Right kidney (tissue), 1 donor: ENCODE data around the gene CLIC1.
A peak's percentile ranks its signal among the peaks of the same experiment; 100 is the strongest.

Experiments
- DNase-seq: peaks from one replicate; pipeline ENCODE4 v3.0.0-alpha.2; 2016

CLIC1 gene

DNA sequence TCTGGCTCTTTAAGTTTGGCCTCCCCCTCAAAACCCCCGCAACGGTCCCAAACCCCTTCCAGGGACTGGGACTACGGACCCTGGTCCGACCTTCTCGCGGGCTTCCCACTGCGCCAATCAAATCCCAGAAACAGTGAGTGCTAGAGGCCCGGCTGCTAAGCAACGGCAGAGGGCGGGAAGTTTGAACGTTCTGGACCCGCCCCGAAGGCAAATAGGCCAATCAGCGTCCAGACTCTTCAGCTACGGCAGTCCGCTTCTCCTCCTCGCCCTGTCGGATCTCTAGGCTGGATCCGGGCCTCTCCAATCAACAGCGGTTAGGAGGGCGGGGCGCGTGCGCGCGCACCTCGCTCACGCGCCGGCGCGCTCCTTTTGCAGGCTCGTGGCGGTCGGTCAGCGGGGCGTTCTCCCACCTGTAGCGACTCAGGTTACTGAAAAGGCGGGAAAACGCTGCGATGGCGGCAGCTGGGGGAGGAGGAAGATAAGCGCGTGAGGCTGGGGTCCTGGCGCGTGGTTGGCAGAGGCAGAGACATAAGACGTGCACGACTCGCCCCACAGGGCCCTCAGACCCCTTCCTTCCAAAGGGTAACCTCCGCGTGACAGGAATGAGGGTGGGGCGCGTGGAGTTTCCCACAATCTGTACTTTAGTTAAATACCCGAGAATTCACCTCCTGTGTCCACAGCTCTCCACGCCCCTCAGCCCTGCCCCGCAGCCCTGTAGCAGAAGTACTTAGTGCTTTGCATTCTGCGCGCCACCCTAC lies 3.5 kb upstream of the CLIC1 start, which contains the start of gene MSH5:
TSS of gene MSH5 (plus strand) at position 367 of the 758 bp plus-strand sequence. CDS start 462 bp downstream, outside the sequence.
- peak; percentile 94 for DNase-seq

DNA sequence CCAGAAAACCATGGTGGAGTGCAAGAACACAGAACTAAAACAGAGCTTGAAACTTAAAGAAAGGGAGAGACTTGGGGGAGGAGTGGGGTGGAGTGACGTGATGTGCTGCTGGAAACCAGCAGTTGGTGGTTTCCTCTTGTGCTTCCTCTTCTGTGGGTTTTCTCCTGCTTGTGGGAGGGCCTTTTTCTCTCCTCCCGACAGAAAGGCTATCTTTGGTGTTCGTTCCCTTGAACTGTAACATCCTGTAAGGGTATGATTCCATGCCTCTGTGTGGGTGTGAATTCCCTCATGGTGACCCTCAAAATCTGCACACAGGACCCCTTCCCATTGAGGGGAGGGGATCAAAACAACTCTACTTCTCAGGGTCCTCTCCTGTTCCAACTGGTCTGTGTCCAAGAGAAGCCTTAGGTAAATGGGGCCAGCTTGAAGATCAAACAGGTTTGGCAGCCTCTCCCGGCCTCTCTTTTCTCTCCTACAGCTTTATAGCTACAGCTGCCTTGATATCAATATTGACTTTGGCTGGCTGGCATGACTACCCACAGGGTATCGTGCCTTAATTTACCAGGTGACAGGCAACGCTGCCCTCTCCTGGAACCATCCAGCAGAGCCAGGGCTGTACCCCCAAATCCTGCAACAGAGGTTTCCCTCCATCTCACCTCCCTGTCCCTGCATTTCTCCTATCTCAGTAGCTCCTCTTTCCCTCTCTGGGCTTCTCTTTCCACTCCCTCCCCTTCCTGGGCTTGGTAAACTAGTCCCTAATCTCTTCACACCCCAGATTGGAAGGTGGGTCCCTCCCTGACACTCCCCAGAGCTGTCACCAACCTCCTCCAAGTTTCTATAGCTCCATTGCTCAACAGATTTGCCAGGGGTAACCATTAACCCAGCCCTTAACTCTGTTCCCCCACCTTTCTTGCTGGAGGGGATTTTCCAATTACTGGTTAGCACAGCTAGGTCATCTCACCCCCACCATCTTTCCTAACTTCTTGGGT lies 2.0 kb upstream of the CLIC1 start:
- peak; percentile 68 for DNase-seq

DNA sequence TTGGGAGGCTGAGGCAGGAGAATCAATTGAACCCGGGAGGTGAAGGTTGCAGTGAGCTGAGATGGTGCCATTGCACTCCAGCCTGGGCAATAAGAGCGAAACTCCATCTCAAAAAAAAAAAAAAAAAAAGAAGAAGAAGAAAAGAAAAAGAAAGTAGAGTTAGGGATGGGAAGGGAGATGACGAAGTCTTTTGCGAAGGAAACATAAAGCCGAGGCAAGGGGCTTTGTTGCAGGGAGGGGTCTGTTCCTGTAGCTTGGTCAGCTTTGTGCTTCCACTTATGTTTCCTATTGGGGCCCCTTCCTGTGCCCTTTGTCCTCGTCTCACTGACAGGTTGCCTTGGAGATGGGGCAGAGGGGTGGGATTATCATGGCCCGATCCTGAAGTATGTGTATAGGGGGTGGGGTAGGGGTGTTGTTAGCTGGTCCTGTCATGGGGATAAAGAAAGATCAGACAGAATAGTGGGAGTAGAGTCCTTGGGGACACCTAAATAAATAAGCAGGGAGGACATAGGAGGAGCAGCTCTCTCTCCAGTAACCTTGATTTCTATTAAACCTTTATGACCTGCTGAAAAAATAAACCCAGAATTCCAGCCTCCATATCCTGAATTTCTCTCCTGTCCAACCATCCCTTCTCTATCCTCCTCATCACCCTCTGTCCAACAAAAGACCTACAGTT lies 1.1 kb upstream of the CLIC1 start:
- DNase-seq, result no peak

DNA sequence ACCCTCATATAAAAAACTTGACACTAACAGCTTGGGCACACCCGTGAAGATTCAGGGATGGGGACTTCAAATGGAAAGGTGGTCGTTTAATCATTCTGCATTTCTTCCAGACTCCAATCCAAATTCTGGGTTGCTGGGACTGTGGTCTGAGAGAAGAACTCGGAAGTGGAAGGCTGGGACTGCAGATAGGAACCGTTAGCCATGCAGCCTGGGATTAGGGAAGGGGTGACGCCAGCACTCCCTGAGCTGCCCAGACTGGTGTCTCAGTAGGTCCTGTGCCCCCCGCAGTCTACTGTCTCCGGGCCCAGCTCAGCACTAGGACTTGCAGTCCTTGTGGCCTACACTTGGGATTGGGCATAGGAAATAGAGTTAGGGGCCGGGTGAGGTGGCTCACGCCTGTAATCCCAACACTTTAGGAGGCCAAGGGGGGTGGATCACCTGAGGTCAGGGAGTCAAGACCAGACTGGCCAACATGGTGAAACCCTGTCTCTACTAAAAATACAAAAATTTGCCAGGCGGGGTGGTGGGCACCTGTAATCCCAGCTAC lies 511 bp upstream of the CLIC1 start:
- DNase-seq, result peak; percentile 35

DNA sequence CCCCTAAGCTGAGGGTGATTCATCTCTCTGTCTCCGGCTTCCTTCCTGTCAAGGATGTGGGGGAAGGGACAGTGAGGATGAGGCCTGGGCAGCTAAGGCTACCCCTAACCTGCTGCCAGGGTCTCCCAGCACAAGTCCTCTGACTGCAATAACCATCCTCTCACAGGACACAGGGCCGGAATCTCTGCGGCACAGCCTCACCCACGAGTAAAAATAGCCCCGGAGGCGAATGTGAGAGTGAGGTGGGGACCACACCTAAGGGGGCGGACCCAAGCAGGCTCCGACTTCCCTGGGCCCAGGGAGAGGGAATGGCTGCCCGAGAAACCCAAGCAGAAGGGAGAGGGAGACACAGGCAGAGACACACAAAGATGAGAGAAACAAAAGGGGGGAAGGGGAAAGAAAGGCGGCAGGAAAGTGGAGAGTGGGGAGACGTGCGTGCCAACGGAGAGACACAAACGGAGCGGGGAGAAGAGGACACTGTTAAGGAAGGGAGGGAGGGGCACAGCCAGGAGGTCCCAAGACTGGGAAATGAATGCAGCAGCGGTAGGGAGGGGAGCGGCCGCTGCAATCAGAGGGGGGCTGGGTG lies 1.4 kb downstream of the CLIC1 start:
- no peak for DNase-seq

DNA sequence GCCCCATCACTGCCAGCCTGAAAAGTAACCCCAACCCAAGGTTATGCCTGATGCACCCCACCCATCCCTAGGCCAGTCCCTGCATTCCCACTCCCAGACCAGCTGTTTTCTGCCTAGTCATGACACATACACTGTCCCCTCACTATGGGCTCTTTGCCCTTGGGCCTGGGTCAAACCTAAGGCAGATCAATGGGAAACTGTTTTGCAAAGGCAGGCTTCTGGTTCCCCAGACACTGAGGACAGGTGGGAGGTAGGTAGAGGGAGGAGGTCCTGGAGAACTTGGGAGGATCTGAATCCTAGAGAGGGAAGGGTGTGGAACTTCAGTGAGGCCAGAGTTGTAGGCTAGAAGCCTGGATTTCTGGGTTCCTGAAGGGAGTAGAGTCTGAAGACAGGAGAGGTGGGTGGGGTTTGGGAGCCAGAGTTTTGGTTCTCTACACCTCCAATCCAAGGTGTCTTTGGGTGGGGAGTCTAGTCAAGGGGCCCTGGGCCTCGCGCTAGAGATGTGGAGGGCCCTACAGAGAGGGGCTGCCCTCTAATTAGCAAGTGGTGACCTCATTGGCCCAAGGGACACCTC lies 2.0 kb downstream of the CLIC1 start:
- DNase-seq, result no peak

DNA sequence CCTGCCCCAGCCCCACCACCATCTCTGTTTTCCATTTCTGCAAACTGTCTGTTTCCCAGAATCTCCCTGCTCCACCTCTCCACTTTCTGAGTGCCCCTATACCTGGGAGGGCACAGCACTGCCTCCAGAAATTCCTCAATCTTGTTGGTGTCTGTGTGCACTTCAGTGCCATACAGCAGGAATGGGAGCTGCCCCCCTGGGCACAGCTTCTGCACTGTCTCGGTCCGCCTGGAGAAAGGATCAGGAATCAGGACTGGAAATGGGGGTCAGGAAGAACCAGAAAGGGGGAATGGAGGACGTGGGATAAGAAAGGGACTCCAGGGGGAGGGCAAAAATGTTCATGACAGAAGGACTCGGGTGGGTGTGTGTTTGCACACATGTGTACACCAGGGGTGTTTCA lies 2.6 kb downstream of the CLIC1 start:
- DNase-seq, result no peak

DNA sequence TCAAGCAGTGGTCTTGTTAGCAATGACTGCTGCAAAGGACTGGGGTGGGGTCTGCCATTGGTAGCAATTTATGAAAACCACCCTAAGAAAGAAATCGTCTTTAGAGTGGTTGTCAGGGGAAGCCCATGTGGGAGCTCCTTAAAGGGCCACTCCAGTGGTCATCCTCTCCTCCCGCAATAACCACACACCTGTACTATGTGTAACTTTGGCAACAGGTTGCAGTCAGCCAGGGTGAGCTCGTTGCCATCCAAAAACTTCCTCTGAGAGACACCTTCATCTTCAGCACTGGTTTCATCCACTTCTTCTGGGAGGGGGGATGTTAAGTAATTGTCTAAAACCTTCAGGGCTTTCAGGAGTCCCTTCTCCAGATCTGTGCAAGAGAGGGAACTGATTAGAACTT lies 4.3 kb downstream of the CLIC1 start:
- no peak for DNase-seq

DNA sequence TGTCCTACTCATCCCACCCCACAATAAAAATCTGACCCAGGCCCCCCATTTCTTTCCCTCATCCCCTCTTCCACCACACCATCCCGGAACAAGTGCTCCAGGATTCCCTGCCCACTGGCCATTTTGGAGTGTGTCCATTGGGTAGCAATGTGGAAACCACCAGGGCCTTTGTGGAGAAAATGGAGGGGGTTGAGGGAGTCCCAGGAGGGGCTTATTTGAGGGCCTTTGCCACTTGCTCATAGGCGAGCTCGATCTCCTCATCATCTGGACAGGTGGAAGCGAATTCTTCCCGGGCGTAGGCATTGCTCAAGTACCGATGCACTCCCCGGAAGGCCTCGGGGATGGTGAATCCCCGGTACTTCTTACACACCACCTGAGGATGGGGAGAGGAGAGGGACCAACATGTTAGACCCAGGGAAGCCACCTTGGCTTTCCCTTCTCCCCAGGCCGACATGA lies 5.7 kb downstream of the CLIC1 start:
- DNase-seq, result no peak

DNA sequence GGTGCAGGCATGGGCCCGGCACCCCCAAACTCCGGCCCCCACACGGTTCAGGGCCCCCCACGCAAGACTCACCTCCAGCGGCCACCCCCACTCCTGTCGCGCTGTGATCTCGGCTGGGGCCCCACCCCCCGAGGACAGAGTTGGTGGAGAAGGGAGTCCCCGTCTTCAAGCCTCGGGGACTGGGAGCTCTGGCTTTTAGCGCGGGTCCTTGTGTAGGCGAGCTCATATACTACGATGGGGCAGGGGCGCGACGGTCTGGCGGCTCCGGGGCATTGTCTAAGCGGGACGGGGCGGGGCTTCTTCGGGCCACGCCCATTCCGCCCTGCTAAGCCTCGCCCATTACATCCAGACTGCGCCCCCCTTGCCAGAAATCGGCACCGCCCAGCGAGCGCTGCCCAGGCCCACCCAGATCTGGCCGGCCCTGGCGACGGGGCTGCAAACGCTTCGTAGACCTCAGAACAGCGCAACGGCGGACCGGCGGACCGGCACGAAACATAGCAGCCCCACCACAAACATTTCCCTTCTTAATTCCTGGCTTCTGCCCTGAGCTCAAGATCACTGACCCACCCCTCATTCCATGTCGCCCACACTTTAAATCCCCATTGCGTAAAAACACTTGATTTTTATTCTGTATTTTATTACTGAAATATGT lies 6.2 kb downstream of the CLIC1 start:
- peak; percentile 92 for DNase-seq

DNA sequence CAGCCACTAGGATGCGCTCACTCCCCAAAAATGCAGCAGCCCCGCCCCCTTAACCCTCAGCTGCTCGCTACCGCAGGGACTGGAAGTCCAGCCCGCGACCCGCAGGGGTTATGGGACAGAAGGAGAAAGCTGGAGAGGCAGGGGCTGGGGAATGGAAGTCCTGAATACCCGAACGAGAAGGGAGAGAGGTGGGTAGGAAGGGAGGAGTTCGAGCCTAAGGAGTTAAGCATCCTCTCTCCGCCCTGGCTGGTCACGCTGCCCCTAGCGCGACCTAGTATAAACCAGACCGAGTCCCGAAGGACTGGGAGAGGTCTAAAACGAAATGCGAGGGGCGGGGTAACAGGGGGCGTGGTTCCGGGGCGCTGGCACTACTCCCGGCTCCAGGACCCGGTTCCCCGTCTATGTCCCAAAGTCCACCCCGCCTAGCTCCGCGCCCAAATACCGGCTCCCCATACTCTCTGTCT lies 6.8 kb downstream of the CLIC1 start:
- peak; percentile 97 for DNase-seq

DNA sequence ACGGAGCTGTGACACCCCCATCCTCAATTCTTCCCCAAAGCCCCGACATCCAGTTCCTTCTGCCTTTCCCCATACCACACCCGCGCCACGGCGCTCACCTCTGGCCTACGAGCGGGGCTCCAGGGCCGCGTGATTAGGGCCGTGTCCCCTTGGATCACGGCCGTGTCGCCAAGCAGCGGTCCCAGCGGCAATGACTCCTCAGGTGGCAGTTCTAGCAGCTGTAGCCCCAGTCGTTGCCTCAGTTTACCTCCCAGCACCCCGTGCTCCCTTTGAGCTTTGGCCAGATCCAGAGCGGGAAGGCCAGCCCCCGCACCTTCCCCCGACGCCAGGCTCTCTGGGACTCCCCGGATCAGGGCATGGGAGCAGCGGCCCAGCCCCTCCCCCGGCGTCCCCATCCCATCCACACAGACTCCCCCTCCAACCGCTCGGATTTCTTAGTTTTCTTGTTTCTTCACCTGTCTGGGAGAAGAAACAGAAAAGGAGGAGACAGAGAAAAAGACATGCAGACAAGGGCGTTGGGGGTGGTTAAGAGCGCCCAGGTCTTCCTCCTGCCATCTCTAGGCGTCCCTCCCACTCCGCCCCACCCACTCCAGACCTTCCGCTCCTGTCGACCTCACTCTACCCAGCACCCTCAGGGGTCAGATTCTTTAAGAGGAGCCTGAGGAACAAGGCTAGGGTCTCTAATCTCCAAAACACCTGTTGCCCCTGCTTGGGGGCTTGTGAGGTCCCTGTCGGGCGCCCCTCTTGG lies 7.4 kb downstream of the CLIC1 start, which contains the start of gene DDAH2:
TSS of gene DDAH2 (minus strand) at position 533 of the 748 bp plus-strand sequence. CDS start at position 395, 138 bp downstream.
- peak; percentile 36 for DNase-seq

DNA sequence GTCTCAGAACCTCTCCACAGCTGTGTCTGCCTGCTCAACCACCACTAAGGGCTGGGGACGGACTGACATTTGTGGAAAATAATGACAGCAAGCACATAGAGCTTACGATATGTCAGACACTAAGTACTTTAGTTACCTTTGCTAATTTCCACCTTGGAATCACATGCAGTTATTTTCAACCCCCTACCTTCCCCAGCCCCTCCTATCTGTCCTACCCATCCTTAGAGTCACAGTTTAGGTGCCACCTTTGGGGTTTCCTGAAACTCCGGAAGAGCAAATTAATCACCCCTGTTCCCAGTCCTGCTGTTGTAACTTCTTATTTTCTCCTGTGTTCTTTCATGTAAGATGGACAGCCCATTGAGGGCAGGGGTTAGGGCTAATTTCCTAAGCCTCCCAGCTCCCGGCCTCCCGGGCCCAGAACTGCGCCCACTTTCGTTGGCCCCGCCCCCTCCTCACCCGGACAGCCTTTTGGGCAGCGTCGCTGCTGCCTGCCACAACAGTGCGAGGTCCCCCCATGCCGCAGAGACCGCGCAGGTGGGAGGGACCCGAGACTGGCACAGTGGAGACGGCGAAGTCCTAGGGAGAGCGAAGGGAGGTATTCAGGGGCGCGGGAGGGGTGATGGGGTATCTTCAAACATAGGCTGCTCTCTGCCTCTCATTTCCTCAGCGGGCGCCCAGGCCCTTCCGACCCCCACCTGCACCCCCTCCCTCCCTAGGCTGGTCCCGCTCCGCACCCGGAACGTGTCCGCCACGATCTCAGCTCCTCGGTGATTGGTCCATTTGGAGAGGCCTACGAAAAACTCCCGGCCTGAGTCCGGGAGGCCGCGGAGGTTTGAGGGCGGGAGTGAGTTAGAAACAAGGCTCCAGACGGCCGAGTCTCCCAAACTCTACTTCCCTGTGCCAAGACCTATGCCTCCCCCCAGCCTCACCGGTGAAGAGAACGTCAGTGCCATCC lies 8.3 kb downstream of the CLIC1 start:
- no peak for DNase-seq

DNA sequence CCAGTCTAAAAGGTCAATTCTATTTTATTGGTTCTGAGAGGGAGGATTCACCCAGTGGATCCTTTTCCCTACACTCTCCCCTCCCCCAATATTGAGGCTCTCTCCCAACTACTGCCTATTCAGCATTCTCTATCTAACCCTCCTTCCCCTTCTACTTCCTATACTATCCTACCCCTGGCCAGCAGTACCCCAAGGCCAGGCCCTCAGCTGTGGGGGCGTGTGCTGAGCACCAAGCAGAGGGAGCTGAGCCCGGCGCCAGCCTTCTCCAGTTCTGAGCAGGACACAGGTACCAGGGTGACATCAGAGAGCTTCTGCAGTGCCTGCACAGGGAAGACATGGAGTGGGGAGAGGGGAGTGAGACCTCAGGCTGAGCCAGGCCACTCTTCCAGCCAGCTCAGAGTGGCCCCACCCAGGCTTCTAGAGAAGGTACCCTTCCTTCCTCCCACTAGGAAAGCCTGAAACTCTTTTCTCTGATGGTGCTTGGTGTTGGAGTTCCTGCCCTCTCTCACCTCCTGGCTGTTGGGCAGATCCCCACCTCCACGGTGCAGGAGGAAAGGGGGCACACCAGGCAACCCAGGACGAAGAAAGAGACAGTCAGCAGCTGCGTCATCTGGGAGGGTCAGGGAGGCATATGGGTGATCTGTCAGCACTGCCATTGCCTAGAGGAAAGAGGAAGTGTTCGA lies 9.2 kb downstream of the CLIC1 start:
- no peak for DNase-seq

DNA sequence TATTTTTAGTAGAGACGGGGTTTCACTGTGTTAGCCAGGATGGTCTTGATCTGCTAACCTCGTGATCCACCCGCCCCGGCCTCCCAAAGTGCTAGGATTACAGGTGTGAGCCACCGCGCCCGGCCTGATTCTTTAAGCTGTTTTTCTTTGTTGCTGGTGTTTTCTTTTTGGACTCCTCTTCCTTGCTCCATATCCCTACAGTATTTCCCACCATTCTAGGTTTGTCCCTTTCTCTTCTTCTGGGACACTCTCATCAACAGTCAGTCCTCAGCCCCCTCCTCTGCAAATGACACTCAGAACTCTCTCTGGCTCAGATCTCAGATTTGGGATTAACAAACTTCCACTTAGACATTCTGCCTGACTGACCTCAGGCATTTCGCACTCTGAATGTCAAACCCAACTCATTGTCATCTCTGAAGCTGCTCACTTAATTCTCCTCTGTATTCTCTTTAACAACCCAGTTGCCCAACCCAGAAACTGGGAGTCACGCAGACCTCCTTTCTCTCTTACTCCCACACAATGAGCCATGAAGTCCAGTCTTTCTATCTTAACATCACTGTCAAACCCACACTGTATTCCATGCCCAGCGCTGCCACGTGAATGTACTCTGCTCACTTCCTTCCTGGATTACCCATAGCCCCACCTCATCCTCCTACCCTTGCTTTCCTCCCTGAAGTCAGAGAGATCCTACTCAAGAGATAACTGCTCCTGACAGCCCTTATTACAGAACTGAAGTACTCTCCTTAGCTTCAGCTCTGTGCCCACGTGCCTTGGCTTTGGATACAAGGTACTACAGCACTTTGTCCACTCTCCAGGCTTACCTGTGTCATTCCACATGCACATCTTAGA lies 10.6 kb downstream of the CLIC1 start:
- no peak for DNase-seq

DNA sequence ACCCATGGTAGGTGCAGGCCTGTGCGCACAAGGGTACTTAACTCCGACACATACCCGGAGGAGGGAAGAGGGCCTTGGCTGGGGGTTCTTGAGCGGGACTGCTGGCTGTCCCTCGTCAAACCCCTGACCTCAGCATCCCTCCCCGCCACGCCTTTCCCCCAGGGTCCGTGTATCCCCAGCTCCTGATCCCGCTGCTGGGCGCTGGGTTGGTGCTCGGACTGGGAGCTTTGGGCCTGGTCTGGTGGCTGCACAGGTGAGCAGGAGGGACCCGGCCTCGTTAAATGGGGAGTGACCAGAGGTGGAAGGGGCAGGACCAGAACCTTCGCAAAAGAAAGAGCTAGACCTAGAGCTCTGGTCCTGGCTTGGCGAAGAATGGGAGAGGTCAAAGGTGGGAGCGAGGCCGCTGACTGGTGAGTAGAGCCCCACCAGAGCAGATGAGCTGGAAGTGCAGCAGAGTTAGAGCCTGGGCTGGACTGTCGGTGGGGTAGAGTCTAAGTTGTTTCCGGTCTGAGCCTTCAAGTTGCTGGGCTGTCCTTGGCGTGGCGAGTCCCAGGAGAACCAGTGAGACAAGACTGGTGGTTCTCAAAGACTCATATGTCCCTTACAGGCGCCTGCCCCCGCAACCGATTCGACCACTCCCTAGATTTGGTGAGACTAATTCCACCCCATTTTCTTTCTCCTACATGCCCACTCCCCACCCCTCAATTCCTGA lies 12.2 kb downstream of the CLIC1 start:
- DNase-seq, result no peak
